H1 (cell line): ENCODE results near the gene CFAP157. TPM values are rescaled to one million over a fixed set of nuclear protein-coding genes. Genes with fewer than 3 reads are reported as not detected.

Experiments
- BACH1 ChIP-seq: IDR thresholded peaks from 2 replicates; pipeline ENCODE4 v1.6.1; 2012; ENCODE audit warnings: low read length, improper control_type of control experiment
- EP300 ChIP-seq, 2 experiments: IDR thresholded peaks; 1 replicate in 1 of 2; 2 replicates in 1 of 2; pipeline ENCODE4 v1.6.1; 2011 to 2012; ENCODE audit warnings: low read depth in 2 of 2, low read length in 2 of 2, mild to moderate bottlenecking in 2 of 2, borderline replicate concordance in 1 of 2, inconsistent platforms in 1 of 2, moderate library complexity in 1 of 2
- KDM1A ChIP-seq: fragments of 200-600, 300-600 bp; sonication (generic); IDR thresholded peaks from 2 replicates; pipeline ENCODE4 v1.7.1; 2016; ENCODE audit warnings: mild to moderate bottlenecking, low read length, borderline replicate concordance
- SP1 ChIP-seq: IDR thresholded peaks from 2 replicates; pipeline ENCODE4 v1.6.1; 2011; ENCODE audit warnings: low read depth, low read length
- SP4 ChIP-seq: IDR thresholded peaks from 2 replicates; pipeline ENCODE4 v1.6.1; 2012; ENCODE audit warnings: low read length, inconsistent platforms
- TEAD4 ChIP-seq: IDR thresholded peaks from 2 replicates; pipeline ENCODE4 v1.6.1; 2012; ENCODE audit warnings: low read depth, low read length, inconsistent platforms, mixed read lengths
- polyA plus RNA-seq, 7 experiments: library from polyadenylated mRNA; depleted of rRNA in 3 of 7; stranded (reverse) in 5 of 7; unstranded in 2 of 7; fragments of >200 nt in 5 of 7; fragments of 200-250 nt in 2 of 7; gene quantifications; 1 replicate in 5 of 7; 2 replicates in 1 of 7; 4 replicates in 1 of 7; pipeline versions ENCODE4 v1.2.1 to v1.2.3, GENCODE V29; 2011 to 2013; ENCODE audit warnings: missing spikeins in 2 of 7, mixed read lengths in 2 of 7
- total RNA-seq: library from RNA; stranded (reverse); fragmentation: NEBNext Ultra II Directional; extraction: Animal tissue kit (Norgen Biotek cat#: 25700); gene quantifications from 2 replicates; pipeline ENCODE4 v1.2.1, GENCODE V29; 2021
- TF ChIP-seq, protein P1 (sequence below): IDR thresholded peaks from 2 replicates; pipeline ENCODE4 v1.6.1; 2011; ENCODE audit warnings: low read depth, mild to moderate bottlenecking, low read length; ENCODE audit not compliant: insufficient read depth

Gene CFAP157
- total and polyA plus RNA-seq, 2 of the 8 experiments (the other 6 are each of a cell fraction or from before 2014, with no cell fraction given): not detected

DNA sequence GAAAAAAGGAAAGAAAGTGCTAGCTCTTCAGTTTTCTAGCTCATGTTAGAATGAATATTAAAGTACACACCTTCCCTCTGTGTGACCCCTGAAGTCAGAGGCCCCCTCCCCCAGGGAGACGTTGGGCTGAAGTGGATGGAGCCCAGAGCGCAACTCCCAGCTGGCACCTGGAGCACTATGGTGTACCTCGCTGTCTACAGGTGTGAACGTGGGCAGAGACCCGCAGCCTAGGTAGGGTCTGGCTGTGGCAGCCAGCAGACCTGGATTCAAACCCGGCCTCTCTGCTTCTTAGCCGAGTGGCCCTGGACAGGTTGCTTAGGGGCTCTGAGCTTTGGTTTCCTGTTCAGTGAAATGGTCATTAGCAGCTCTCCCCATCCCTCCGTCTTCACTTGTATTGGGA is 22.0 kb downstream of the CFAP157 start (continued):
- TF ChIP-seq, protein P1, sequence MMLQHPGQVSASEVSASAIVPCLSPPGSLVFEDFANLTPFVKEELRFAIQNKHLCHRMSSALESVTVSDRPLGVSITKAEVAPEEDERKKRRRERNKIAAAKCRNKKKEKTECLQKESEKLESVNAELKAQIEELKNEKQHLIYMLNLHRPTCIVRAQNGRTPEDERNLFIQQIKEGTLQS: no peak
- TF ChIP-seq EP300 (IDR thresholded peaks at IDR 0.05; ENCODE audit: borderline replicate concordance in 1 of 2, low read depth in 2 of 2, low read length in 2 of 2): no peak
- TF ChIP-seq SP1: no peak
- TF ChIP-seq KDM1A: no peak
- no peak for TF ChIP-seq SP4
- no peak for TF ChIP-seq TEAD4
- TF ChIP-seq BACH1: no peak
